ENCODE data around the gene AQP6.

AQP6 gene

GRCh38 chr12:49968471-49968870 is 4.3 kb upstream of the AQP6 start:
- no peak for TF ChIP-seq CTCF (IDR thresholded peaks at IDR 0.05; ENCODE audit: borderline replicate concordance, insufficient read depth, low read depth, low read length)
- H3K4me3 ChIP-seq (ENCODE audit: low read depth, low read length): no peak overlapping the region

- no peak for TF ChIP-seq CTCF (IDR thresholded peaks at IDR 0.05; ENCODE audit: borderline replicate concordance, insufficient read depth, low read depth, low read length)
- no peak overlapping the region for H3K4me3 ChIP-seq (ENCODE audit: low read depth, low read length)
Measured at GRCh38 chr12:49969027-49969426, 3.7 kb upstream of the AQP6 start.

- H3K4me3 ChIP-seq (ENCODE audit: low read depth, low read length): no peak overlapping the region
- no peak for TF ChIP-seq CTCF (IDR thresholded peaks at IDR 0.05; ENCODE audit: borderline replicate concordance, insufficient read depth, low read depth, low read length)
Measured at GRCh38 chr12:49969651-49970429, 2.9 kb upstream of the AQP6 start.

- TF ChIP-seq CTCF (IDR thresholded peaks at IDR 0.05; ENCODE audit: borderline replicate concordance, insufficient read depth, low read depth, low read length): no peak
- H3K4me3 ChIP-seq (ENCODE audit: low read depth, low read length): no peak overlapping the region
Measured at GRCh38 chr12:49970658-49971057, 2.1 kb upstream of the AQP6 start.

GRCh38 chr12:49971141-49971540 is 1.6 kb upstream of the AQP6 start:
- no peak overlapping the region for H3K4me3 ChIP-seq (ENCODE audit: low read depth, low read length)
- no peak for TF ChIP-seq CTCF (IDR thresholded peaks at IDR 0.05; ENCODE audit: borderline replicate concordance, insufficient read depth, low read depth, low read length)

GRCh38 chr12:49972129-49972528 is 618 bp upstream of the AQP6 start:
- H3K4me3 ChIP-seq (ENCODE audit: low read depth, low read length): no peak overlapping the region
- TF ChIP-seq CTCF (IDR thresholded peaks at IDR 0.05; ENCODE audit: borderline replicate concordance, insufficient read depth, low read depth, low read length): no peak

- TF ChIP-seq CTCF (IDR thresholded peaks at IDR 0.05; ENCODE audit: borderline replicate concordance, insufficient read depth, low read depth, low read length): no peak
- no peak overlapping the region for H3K4me3 ChIP-seq (ENCODE audit: low read depth, low read length)
Measured at GRCh38 chr12:49973361-49973830, 649 bp downstream of the AQP6 start.
